ENCODE results near the gene TSFM. TPM values are rescaled to one million over a fixed set of nuclear protein-coding genes. Genes with fewer than 3 reads are reported as not detected.

Gene TSFM
- total and polyA plus RNA-seq, 2 of the 4 experiments (the other 2 are of a cell fraction): 11.5 to 14.0 TPM

- CTCF ChIA-PET: no interaction called here
- H3K9me3 ChIP-seq (ENCODE audit: control insufficient read depth, insufficient read depth, low read length): no peaks in the 10 kb centered on the region
- no peak overlapping the region for H3K9ac ChIP-seq (ENCODE audit: low read depth, low read length)
- DNase-seq (no peak), ATAC-seq (ENCODE audit: low read depth) (no peak)
- H3K14ac ChIP-seq (replicated peaks; ENCODE audit: low read depth, low read length): no peak overlapping the region
- peaks cover 14% of the 10 kb centered on the region for H3K27me3 ChIP-seq (ENCODE audit: control insufficient read depth, insufficient read depth, low read length)
- H2BK120ac ChIP-seq (ENCODE audit: low read depth, low read length): no peak overlapping the region
- H2BK20ac ChIP-seq (ENCODE audit: low read depth, low read length): no peak overlapping the region
- POLR2A ChIA-PET (ENCODE audit: unreplicated experiment): no interaction called here
- in situ Hi-C loops (cut with MboI; ENCODE audit: low sequenced_read_pairs): no loop called here
- no CpG with 5 or more reads among the region's 4 CpGs for WGBS, 2 experiments (ENCODE audit: extremely low coverage in 2 of 2, insufficient read length in 1 of 2)
- no peak overlapping the region for H2BK5ac ChIP-seq (ENCODE audit: low read depth, low read length, poor library complexity, severe bottlenecking)
- H3K4me1 ChIP-seq (ENCODE audit: control insufficient read depth, insufficient read depth, low read length): peaks cover 10% of the 10 kb centered on the region; the same call in 1 of the 2 replicates
- H3K4me3 ChIP-seq (ENCODE audit: insufficient read depth, low read depth, low read length): no peak overlapping the region
- dilution Hi-C loops (cut with HindIII; ENCODE audit: low sequenced_read_pairs, unreplicated experiment): no loop called here
- no peak for TF ChIP-seq USF2 (IDR thresholded peaks at IDR 0.05; ENCODE audit: low read depth, low read length)
- TF ChIP-seq MAFK (IDR thresholded peaks at IDR 0.05; ENCODE audit: low read depth, low read length): peak; percentile 73
- TF ChIP-seq POLR2A (IDR thresholded peaks at IDR 0.05; ENCODE audit: low read depth, low read length): no peak
- no peak for TF ChIP-seq RAD21 (IDR thresholded peaks at IDR 0.05; ENCODE audit: low read length)
- H3K4ac ChIP-seq (ENCODE audit: low read depth, low read length): no peak overlapping the region
- no peak overlapping the region for H3K56ac ChIP-seq (ENCODE audit: extremely low read depth, insufficient read depth, low read length)
- no TSS peak for BruUV-seq (replicated peaks)
- H3K23ac ChIP-seq (ENCODE audit: low read depth, low read length): no peak overlapping the region
- peak overlapping the region; percentile 8; the same call in 1 of the 2 replicates for H2AK5ac ChIP-seq (ENCODE audit: low read depth, low read length)
- intact Hi-C loops (cut with micrococcal nuclease): no loop called here
- no peak overlapping the region for H2BK15ac ChIP-seq (ENCODE audit: low read depth, low read length)
- no peak overlapping the region for H3K27ac ChIP-seq (ENCODE audit: insufficient read depth, low read length)
- H2AK9ac ChIP-seq (replicated peaks; ENCODE audit: low read depth, low read length, poor library complexity): peak overlapping the region; percentile 97
- H4K5ac ChIP-seq (ENCODE audit: low read depth, low read length): no peak overlapping the region
- no peak overlapping the region for H2AFZ ChIP-seq (replicated peaks; ENCODE audit: low read length, poor library complexity)
- H4K20me1 ChIP-seq (ENCODE audit: insufficient read depth, low read length): no peaks in the 10 kb centered on the region
- H3K9me1 ChIP-seq (ENCODE audit: insufficient read depth, low read length): peaks cover 9% of the 10 kb centered on the region
- peaks cover 3% of the 10 kb centered on the region for H3K36me3 ChIP-seq (ENCODE audit: control insufficient read depth, insufficient read depth, low read length)
- H4K91ac ChIP-seq (ENCODE audit: insufficient read depth, low read depth, low read length): no peak overlapping the region
- no peak overlapping the region for H3K18ac ChIP-seq (ENCODE audit: low read depth, low read length)
- H3K79me1 ChIP-seq (ENCODE audit: low read depth in 1 of 2, low read length in 2 of 2): peaks cover 16 to 27% of the 10 kb centered on the region in 2 experiments; a peak in 3 of 4 replicates
- H3K4me2 ChIP-seq (ENCODE audit: low read depth, low read length): no peak overlapping the region
- H4K8ac ChIP-seq (ENCODE audit: low read depth in 2 of 2, low read length in 2 of 2): peak overlapping the region in 1 of 2 experiments; percentile 77; a peak in 2 of 4 replicates
Observed at GRCh38 chr12:57770734-57771133, 11.9 kb upstream of the TSFM start.
